ENCODE measurements around the gene ATF6B. TPM values are rescaled to one million over a fixed set of nuclear protein-coding genes. Genes with fewer than 3 reads are reported as not detected.

Gene ATF6B
- total and polyA plus RNA-seq, 2 of the 13 experiments (the other 11 are each of a cell fraction or from before 2014, with no cell fraction given) = 18.1 to 44.0 TPM

DNA sequence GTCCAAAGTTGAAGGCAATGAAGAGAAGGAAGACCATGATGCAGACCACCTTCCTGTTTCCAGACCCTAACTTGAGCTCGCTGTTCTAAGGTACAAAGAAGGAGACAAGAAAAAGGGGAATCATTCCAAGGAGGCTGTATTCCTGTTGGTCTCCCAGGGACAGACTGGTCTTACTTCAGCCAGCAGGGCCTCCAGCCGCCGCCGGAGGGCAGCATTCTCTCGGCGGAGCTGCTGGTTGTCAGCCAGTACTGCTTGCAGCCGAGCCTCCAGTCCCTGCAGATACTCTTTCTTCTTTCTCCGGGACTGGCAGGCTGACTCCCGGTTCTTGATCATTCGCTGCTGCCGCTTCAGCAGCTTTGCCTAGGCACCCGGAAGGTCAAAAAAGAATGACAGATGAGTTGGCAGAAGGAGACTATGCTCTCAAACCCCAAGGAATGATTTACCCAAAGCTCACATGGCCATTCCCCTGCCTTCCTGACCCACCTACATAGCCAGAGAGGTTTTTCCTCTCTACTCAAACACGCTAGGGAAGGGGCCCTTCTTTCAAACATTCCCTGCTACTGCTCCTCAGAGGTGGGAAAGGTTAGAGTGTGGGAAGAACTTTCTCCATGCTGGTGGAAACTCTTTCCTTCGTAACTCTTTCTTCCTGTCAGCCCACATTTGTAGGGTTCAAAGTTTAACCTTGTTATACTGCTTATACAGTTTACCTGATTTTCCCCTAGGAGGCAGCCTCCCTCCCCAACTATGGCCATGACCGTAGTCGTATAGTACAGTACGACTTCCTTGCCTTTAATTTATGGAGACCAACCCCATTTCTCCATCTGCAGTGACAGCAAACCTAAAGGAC lies 9.0 kb downstream of the ATF6B start (continued):
- TF ChIP-seq ARNTL (CRISPR knock-in tag; IDR thresholded peaks at IDR 0.05) (no peak), TEAD2 (CRISPR knock-in tag; IDR thresholded peaks at IDR 0.05) (0 out of 2 replicates have a peak, but pooled peaks have one; percentile 51), PITX1 (CRISPR knock-in tag; IDR thresholded peaks at IDR 0.05) (0 out of 2 replicates have a peak, but pooled peaks have one; percentile 7), ZNF777 (CRISPR knock-in tag; IDR thresholded peaks at IDR 0.05) (peak; percentile 74), ZFP1 (CRISPR knock-in tag; IDR thresholded peaks at IDR 0.05) (0 out of 2 replicates have a peak, but pooled peaks have one; percentile 32), STAT6 (CRISPR knock-in tag; IDR thresholded peaks at IDR 0.05; ENCODE audit: borderline replicate concordance) (0 out of 2 replicates have a peak, but pooled peaks have one; percentile 58), SNAPC2 (CRISPR knock-in tag; IDR thresholded peaks at IDR 0.05) (0 out of 2 replicates have a peak, but pooled peaks have one; percentile 38), MEIS2 (CRISPR knock-in tag; IDR thresholded peaks at IDR 0.05) (peak; percentile 82; the same call in 1 of the 2 replicates), SALL2 (CRISPR knock-in tag; IDR thresholded peaks at IDR 0.05) (peak; percentile 69; the same call in 1 of the 2 replicates), ZNF317 (CRISPR knock-in tag; IDR thresholded peaks at IDR 0.05) (peak; percentile 91), KLF12 (CRISPR knock-in tag; IDR thresholded peaks at IDR 0.05; ENCODE audit: borderline replicate concordance) (peak; percentile 95), ATF2 (CRISPR knock-in tag; IDR thresholded peaks at IDR 0.05) (peak; percentile 39; the same call in 1 of the 2 replicates), ZNF552 (CRISPR knock-in tag; IDR thresholded peaks at IDR 0.05; ENCODE audit: borderline replicate concordance) (0 out of 2 replicates have a peak, but pooled peaks have one; percentile 52), ZNF772 (CRISPR knock-in tag; IDR thresholded peaks at IDR 0.05) (0 out of 2 replicates have a peak, but pooled peaks have one; percentile 27)
- TF ChIP-seq, protein P1, sequence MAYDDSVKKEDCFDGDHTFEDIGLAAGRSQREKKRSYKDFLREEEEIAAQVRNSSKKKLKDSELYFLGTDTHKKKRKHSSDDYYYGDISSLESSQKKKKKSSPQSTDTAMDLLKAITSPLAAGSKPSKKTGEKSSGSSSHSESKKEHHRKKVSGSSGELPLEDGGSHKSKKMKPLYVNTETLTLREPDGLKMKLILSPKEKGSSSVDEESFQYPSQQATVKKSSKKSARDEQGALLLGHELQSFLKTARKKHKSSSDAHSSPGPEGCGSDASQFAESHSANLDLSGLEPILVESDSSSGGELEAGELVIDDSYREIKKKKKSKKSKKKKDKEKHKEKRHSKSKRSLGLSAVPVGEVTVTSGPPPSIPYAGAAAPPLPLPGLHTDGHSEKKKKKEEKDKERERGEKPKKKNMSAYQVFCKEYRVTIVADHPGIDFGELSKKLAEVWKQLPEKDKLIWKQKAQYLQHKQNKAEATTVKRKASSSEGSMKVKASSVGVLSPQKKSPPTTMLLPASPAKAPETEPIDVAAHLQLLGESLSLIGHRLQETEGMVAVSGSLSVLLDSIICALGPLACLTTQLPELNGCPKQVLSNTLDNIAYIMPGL (CRISPR knock-in tag; IDR thresholded peaks at IDR 0.05; ENCODE audit: borderline replicate concordance in 1 of 2, low read depth in 1 of 2) = peak; percentile 74 to 96; a peak in 3 of 4 replicates
- TF ChIP-seq, protein P2, sequence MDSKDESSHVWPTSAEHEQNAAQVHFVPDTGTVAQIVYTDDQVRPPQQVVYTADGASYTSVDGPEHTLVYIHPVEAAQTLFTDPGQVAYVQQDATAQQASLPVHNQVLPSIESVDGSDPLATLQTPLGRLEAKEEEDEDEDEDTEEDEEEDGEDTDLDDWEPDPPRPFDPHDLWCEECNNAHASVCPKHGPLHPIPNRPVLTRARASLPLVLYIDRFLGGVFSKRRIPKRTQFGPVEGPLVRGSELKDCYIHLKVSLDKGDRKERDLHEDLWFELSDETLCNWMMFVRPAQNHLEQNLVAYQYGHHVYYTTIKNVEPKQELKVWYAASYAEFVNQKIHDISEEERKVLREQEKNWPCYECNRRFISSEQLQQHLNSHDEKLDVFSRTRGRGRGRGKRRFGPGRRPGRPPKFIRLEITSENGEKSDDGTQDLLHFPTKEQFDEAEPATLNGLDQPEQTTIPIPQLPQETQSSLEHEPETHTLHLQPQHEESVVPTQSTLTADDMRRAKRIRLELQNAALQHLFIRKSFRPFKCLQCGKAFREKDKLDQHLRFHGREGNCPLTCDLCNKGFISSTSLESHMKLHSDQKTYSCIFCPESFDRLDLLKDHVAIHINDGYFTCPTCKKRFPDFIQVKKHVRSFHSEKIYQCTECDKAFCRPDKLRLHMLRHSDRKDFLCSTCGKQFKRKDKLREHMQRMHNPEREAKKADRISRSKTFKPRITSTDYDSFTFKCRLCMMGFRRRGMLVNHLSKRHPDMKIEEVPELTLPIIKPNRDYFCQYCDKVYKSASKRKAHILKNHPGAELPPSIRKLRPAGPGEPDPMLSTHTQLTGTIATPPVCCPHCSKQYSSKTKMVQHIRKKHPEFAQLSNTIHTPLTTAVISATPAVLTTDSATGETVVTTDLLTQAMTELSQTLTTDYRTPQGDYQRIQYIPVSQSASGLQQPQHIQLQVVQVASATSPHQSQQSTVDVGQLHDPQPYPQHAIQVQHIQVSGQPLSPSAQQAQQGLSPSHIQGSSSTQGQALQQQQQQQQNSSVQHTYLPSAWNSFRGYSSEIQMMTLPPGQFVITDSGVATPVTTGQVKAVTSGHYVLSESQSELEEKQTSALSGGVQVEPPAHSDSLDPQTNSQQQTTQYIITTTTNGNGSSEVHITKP (CRISPR knock-in tag; IDR thresholded peaks at IDR 0.05; ENCODE audit: low read depth) = peak; percentile 77; the same call in 1 of the 2 replicates
- TF ChIP-seq, protein P3, sequence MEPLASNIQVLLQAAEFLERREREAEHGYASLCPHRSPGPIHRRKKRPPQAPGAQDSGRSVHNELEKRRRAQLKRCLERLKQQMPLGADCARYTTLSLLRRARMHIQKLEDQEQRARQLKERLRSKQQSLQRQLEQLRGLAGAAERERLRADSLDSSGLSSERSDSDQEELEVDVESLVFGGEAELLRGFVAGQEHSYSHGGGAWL (CRISPR knock-in tag; IDR thresholded peaks at IDR 0.05) = peak; percentile 50

Measured in HepG2 (cell line).